RKO (cell line): Measurements from ENCODE around the gene DCAF11.

ENCODE experiments used
- DNase-seq: peaks from one replicate; pipeline ENCODE4 v3.0.0-alpha.2; 2016; ENCODE audit warnings: low spot score

Gene DCAF11

DNA sequence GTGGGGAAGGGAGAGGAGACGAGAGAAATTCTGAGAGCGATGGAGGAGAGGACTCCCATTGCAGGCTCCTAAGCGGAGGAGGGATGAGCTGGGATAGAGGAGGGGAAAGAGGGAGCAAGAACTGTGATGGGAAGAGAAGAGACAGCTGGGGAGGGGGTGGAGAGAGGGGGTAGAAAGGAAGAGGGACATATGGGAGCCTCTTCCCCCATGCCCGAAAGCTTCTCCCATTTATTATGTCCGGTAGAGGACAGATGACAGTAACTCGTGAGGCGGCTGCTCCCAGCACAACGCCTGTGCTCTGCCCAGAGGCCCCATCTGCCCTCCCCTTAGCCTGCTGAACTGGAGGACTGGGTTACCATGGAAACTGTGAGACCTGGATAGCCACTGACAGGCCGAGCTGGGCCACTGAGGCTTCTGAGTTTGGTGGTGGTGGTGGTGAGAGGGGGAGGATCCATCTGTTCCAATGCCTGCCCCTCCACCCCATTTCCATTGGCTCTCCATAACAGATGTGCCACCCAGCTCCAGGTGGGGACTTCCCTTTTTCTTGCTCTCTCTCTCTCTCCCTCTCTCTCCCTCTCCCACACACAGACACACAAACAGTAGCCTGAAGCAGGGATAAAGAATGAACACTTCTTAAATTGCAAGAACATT, 35.0 kb upstream of the DCAF11 start:
- DNase-seq, result no peak

DNA sequence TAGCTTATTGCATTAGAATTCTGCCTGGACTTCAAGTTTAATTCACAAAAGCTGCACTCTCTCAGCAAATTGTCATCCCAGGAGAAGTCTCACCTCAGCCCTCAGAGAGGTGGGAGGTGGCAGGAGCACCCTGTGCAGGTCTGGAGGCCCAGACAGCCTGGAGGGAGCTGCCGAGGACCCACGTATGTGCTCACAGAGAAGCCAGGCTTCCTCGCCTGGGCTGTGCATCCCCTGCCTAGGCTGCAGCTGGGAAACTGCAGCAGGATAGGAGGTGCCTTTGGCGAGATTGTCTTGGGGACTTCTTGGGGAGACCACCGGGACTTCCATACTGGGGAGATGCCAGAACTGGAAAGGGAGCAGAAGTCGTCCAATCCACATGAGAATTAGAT, 34.4 kb upstream of the DCAF11 start:
- no peak for DNase-seq

DNA sequence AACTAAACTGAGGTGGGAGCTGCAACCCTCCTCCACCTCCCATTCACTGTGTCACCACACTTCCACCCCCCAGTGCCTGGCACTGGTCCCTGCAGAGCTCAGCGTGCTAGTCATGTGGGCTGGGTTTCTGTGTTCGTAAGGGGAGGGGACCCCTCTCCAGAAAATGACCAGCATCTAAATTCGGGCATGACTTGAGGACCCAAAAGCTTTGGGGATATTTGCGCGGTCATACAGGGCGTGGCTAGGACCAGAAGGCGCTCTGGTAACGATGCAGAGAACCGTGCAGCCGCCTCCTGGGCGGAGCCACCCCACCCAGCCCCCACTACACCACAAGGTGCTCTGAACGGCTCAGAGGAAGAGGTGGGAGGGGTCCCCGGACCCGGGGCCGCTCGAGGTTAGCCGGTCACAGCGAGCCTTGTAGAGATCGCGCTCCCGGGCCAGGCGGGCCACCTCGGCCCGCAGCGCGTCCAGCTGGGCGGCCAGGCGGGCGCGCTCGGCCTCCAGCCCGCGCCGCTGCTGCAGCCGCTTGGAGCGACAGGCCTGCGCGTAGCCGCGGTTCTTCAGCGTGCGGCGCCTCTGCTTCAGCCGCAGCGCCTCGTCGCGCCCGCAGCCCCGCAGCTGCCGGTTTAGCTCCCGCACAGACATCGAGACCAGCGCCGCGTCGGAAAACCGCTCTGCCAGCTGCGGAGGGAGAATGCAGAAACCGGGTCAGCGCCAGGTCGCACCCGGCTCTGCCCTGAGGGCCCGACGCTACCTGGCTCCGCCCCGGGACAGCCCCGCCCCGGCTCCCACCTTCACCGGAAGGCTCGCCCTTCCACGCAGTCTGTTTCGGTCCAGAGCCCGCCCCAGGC, 33.5 kb upstream of the DCAF11 start:
- DNase-seq, result peak; percentile 64

DNA sequence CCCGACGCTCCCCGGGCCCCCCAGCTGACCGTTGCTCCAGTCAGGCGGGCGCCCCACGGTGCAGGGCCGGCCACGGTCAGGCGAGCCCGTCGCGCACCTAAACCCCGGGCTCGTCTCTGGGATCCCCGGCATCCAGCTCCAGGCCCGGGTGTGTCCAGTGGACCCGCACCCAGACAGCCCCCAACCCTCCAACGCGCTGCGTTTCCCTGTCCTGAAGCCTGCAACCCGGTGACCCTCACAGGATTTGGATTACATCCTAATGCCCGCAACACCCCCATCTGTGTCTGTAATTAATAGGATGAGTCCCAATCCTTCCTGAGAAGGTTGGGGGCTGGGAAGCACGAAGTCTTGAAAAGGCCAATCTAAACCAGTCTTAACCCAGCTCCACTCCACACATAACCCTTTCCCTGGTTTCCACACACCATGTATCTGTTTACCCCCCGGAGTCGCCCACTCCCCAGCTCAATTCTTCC, 32.8 kb upstream of the DCAF11 start:
- no peak for DNase-seq

DNA sequence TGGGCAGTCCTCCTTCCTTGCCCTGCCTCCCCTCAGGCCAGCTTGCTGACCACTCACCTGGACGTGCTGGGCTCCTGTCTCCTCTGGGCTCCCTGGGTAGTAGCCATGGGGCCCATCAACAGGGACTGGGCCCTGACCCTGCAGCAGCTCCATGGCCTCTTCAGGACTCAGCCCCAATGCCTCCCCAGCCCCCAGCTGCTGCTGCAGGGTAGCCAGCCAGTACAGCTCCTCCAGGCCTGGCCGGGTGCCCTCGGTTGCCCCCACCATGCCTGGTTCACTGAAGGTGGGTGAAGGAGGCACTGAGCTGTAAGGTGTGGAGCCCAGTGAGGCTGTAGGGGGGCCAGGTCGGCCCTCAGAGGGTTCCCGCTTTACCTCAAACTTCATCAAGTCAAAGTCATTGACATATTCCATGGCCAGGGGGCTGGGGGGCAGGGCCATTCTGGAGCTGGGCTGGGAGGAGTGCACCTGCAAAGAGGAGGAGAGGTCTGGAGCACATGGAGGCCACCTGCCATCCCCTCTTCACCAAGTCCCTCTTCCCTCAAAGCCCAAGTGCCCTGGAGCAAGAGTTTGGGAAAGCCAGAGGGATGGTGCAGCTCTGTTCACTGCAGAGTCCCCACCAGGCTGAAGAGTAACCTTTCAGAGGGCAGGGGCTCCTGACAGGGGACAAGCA, 32.0 kb upstream of the DCAF11 start:
- DNase-seq, result no peak

DNA sequence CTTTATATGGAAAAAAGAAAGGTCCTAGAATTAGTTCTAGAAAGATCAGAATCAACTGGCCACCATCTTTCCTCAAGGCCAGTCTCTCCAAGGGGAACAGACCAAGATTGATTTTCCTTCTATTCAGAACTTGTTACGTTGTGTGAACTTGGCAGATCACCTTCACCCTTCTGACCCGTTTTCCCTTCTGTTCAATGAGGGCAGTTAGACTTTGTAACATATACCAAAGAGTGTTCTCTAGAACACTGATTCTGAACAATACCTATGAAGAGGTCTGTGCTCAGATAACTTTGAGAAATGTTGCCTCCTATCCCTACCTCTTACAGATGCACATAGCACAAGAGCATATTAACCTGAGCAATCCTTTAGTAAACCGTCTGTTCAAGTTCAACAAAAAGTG, 31.1 kb upstream of the DCAF11 start:
- no peak for DNase-seq

DNA sequence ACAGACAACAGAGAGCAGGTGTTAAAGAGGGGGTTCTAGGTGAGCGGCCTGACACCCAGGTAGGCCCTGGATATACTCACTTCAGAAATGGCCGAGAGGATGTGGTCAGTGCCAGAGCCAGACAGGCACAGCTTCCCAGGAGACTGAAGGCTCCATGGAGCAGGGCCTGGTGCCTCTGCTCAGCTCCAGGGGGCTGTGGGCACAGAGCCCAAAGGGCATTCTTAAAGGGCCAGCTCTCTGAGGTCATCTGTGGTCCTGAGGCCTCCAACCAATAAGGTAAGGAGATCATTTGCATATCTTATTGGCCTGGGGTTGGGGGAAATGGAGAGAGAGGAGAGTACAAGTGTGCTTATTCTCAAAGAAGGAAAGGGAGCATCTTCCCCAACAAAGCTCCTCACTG, 30.1 kb upstream of the DCAF11 start:
- no peak for DNase-seq

DNA sequence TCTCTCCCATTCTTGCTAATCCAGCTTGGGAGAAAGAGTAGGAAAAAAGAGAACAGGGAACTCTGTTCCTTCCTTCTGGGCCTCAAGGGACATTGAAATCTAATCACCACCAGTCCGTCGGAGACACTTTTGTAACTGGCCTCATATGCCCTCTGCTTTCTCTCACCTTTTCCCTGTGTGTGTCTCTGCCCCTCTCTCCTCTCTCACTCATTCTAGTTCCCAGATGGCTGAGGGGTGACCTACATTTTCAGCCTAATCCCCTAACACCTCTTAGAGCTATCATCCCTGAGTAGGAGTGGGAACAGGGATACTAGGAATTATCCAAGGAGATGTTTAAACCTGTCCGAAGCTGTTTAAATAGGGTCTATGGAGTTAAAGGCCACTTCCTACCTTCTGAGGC, 29.4 kb upstream of the DCAF11 start:
- DNase-seq, result no peak

DNA sequence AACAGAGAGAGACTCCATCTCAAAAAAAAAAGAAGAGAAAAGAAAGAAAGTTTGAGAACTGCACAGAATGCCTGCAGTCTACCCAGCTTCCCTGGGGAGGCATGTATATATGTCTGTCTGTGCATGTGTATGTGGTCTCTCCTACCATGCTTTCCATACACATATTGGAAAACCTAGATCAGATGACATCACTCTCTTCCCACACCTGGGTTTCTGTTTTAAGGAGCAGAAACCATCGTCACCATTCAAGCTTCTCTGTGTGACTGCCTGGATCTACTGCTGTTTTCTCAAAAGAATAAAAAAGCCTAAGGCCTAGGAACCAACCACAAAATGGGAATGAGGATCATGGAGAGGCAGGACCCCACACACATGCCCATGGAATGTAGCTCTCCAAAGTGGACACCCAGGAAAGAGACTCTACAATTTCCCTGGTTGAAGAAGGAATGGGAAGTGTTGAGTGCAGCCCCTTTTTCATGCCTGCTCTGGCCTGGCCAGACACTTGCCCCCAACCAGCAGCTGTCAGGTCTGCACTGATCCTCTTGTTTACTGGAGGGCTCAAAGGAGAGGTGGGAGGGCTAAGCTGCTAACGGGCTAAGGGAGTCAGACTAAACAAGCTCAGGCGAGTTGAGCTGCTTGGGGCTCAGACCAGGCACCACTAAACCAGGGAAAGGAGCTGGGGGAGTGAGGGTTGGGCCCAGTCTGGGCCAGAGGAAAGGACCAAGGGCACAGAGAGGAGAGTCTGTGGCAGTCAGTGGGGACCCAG, 28.2 kb upstream of the DCAF11 start:
- no peak for DNase-seq

DNA sequence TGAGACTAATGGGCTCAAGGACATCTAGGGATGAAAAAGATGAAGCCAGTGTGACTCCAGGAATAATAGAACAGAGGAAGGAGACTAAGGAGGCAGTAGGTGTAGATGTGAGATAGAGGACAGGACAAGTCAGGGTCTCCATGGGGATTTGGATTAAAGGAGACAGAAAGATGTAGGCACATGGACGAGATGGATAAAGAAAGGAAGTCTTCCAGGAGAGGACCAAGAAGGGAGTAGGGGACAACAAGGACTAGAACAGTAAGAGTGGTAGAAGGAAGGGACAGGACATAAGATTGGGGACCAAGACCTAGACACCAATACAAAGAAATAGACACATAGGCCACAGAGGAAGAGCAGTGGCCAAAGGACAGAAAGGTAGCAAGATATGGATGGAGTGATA, 27.6 kb upstream of the DCAF11 start:
- DNase-seq, result no peak

DNA sequence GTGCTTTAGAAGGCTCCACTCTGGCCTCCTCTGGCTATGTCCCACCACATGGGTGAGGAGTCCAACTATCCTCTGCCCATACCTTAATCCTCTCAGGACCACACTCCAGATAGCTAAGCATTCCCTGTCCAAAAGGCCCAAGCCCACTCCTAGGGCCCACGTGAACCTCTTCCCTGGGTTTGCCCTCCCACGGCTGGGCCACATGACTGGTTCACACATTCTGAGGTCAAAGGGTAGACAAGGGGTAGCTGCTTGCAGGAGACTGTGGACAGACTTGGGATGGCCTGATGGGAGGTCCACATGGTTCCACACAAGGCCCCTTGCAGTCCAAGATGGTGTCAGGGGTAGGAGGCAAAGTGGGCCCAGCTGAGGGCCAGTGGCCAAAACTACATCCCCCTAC, 26.5 kb upstream of the DCAF11 start:
- no peak for DNase-seq

DNA sequence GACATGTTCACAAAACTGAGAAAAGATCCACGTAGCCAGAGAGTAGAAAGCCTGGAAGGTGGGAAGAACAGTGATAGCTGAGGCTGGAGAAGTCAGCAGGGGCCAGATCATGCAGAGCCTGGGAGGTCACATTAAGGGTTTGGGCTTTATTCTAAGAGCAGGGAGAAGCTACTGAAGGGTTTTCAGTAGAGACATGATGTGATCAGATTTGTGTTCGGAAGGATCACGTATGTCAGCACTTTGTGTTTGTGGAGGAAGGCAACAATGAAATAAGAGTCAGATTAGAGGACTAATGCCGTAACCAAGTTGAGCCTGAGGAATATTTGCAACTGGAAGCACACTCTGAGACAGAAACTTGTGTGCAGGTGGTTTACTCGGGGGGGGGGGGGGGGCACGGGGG, 24.7 kb upstream of the DCAF11 start:
- no peak for DNase-seq

DNA sequence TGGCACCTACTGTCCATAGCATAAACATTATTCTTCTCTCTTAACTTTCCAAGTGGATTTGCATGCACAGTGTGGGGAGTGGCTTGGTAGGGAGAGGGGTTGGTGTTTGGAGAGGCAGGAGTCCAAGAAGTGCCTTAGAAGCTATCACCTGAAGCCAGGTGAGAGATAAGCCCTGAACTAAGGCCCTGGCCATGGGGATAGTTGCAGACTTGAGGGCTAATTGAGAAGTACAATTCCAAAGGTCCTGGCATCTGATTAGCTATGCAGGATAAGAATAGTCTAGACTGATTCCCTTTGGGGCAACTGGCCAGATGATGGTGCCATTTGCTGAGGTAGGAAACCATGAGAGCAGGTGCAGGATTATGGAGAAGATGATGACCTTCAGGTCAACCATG, 22.5 kb upstream of the DCAF11 start:
- no peak for DNase-seq

DNA sequence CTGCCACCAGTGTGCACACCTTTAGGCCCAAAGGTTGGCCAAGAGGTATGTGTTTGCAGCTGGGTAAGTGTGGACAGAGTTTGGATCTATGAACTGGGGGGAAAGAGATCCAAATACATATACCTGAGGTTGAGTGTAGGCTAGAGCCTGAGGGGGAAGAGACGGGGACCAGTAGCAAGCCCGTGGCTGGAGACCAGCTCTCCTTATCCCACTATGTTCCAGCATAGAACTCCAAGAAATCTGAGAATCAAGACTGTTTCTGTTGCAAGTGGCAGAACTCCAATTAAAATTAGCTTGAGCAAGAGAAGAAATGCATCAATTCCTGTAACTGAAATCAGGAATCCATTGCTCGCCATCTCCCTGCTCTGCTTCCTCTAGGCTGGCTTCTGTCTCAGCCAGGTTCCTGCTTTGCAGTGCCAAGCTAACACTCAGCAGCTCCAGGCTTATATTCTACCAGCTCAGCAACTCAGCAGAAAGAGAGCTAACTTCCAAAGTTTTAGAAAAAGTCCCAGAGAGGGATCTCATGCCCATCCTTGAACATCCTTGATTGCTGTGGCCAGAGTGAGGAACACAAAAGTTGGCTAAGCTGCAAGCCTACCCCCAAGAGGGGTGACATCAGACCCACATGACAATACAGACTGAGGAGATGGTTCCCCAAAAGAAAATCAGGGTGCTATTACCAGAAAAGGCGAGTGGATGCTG, 21.9 kb upstream of the DCAF11 start:
- DNase-seq, result no peak

DNA sequence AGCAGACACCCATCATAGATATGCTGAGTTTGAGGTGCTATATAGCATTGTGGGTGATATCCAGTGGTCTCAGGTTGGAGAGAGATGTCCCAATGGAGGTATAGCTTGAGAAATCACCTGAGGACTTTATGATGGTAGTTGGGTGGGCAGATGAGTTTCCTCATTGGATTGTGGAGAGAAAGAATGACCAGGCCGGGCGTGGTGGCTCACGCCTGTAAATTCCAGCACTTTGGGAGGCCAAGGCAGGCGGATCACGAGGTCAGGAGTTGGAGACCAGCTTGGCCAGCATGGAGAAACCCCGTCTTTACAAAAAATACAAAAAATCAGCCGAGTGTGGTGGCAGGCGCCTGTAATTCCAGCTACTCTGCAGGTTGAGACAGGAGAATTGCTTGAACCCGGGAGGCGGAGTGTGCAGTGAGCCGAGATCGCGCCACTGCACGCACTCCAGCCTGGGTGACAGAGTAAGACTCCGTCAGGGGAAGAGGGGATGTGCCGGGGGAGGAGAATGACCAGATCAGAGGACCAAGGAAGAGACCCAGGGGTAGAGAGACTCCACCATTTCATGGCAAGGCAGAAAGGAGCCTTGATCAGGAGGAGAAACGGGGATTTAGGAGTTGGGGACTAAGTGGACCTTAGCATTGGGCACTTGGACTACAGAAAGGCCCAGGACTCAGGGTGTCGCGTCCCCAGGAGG, 21.2 kb upstream of the DCAF11 start:
- DNase-seq, result no peak

DNA sequence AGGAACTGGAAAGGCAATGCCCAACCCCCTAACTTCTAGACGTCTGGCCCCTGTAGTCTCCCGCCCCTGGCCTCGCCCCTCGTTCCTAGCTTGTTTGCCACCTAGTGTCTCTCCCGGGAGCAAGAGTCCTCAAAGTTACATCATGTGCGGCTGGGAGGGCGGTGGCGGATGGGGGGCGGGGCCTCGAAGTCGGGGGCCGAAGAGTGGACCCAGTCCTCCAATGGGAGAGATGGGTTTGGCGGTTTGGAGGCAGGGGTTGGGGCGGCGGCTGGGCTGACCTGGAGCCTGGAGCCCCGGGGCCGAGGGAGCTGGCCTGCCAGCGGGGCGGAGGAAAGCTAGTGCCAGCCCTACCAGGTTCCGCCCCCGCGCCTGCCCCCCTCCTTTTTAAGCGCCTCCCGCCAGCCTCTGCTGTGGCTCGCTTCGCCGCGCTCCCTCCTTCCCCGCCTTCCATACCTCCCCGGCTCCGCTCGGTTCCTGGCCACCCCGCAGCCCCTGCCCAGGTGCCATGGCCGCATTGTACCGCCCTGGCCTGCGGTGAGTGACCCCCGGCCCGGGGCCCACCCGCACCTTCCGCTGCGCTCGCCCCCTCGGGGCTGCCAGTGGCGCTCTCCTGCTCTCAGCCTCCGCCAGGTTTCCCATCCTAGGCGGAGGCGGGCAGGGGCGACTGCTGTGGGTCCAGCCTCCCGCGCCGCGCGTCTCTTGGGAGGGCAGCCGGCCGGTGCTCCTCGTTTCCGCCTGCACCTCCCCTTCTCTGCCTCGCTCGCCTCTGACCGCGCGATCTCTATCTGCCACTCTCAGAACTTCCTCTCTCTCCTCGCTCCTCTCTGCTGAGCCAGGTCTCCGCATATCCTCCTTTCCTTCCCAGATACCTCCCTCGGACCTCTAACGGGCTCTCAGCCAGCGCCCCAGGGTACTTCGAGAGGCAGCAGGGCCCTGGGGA, 20.4 kb upstream of the DCAF11 start, which contains the start of gene PCK2:
TSS of gene PCK2 (plus strand) at position 411 of the 940 bp plus-strand sequence. CDS start at position 506, 95 bp downstream.
- peak; percentile 96 for DNase-seq

DNA sequence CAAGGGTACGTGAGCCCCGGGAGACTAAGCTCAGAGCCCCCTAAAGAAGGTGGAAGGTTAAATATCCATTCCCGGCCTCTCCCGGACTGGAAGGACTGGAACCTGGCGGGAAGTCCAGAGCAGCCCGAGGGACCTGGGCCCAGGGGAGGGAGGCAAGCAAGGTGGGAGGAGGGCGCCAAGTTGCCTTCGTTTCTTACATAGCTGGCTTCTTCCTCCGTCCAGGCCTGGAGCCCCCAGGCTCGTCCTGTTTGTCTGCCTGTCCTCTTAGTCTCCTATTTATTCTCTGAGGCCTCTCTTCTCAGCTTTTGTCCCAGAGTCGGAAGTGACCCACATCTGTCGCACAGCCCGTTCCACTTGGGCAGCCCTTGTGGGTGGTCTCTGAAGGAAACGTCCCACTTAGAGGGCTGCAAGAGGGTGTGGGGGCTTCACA, 19.7 kb upstream of the DCAF11 start:
- peak; percentile 24 for DNase-seq

DNA sequence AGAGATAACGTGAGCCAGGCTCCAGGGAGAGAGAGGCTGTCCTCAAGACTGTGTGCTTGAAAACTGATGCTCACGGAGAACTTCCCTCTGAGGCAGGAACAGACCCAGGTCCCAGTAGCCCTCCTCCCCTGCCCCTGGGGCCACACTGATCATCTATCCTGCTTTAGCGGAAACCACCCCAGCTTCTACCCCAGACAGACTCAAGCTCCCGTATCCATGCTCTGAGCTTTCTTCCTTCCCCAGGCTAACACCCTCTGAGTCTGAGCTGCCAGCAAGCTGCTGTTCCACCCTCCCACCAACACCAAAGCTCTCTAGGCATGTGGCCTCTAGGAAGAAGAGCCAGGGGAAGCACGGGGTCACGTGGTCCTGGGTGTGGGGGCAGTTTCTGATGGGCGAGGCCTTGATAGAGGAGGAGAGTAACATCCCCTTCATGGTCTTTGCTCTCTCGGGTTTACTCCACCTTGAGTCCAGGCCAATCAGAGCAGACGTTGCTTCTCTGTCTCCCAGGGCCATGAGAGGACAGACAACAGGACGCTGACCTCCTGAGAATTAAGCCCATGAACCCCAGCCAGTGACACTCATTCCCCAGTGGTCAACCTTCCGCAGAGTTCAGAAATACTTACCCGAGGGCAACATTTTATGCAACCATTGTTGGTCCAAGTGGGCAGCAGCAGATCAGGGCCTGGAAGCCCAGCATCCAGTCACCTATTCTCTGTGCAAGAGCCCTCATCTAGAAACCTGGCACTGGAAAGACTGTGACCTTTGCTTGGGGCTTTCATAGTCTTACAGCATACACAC, 19.1 kb upstream of the DCAF11 start:
- DNase-seq, result peak; percentile 83
